GM23338 (cell line): ENCODE data around the gene KSR2. TPM values are rescaled to one million over a fixed set of nuclear protein-coding genes. Genes with fewer than 3 reads are reported as not detected.

Source experiments
- ATAC-seq: fragments of 200-7000 bp; cut with Tn5 transposase; 3 replicates; pipeline ENCODE4 v1.9.1; 2020
- DNase-seq: peaks from one replicate; pipeline ENCODE4 v3.0.0-alpha.2; 2015; ENCODE audit warnings: low spot score
- H2AFZ ChIP-seq: fragments of 200-600 bp; sonication (generic); 2 replicates; pipeline ENCODE4 v1.8.0; 2016; ENCODE audit warnings: antibody characterized with exemption, mild to moderate bottlenecking, moderate library complexity
- H3F3A ChIP-seq: fragments of 200-600 bp; sonication (generic); replicated peaks from 2 replicates; pipeline ENCODE4 v1.8.0; 2017; ENCODE audit warnings: antibody characterized with exemption, mixed run types, low read depth
- H3K27ac ChIP-seq: fragments of 200-600 bp; sonication (generic); 2 replicates; pipeline ENCODE4 v1.6.1; 2016; ENCODE audit warnings: low read depth
- H3K27me3 ChIP-seq: fragments of 200-600 bp; sonication (generic); 2 replicates; pipeline ENCODE4 v1.8.0; 2016; ENCODE audit warnings: mild to moderate bottlenecking, mixed run types, moderate library complexity; ENCODE audit not compliant: insufficient read depth
- H3K36me3 ChIP-seq: fragments of 200-600 bp; sonication (generic); 2 replicates; pipeline ENCODE4 v1.8.0; 2016; ENCODE audit warnings: mild to moderate bottlenecking; ENCODE audit not compliant: insufficient read depth
- H3K4me1 ChIP-seq: fragments of 200-600 bp; sonication (generic); 2 replicates; pipeline ENCODE4 v1.8.0; 2016; ENCODE audit warnings: mild to moderate bottlenecking, moderate library complexity; ENCODE audit not compliant: insufficient read depth
- H3K4me2 ChIP-seq: fragments of 200-600 bp; sonication (generic); 2 replicates; pipeline ENCODE4 v1.7.1; 2017; ENCODE audit warnings: mixed run types
- H3K4me3 ChIP-seq: fragments of 200-600 bp; sonication (generic); 2 replicates; pipeline ENCODE4 v1.6.1; 2016; ENCODE audit warnings: mixed run types
- H3K79me2 ChIP-seq: fragments of 200-600 bp; sonication (generic); replicated peaks from 2 replicates; pipeline ENCODE4 v1.8.0; 2017; ENCODE audit warnings: mild to moderate bottlenecking; ENCODE audit not compliant: insufficient read depth
- H3K9me2 ChIP-seq: fragments of 200-600 bp; sonication (generic); 2 replicates; pipeline ENCODE4 v1.8.0; 2017; ENCODE audit not compliant: insufficient read depth
- H4K20me1 ChIP-seq: fragments of 200-600 bp; sonication (generic); replicated peaks from 2 replicates; pipeline ENCODE4 v1.8.0; 2017; ENCODE audit warnings: mild to moderate bottlenecking; ENCODE audit not compliant: insufficient read depth
- H3K27ac Mint-ChIP-seq: 2 replicates; pipeline ENCODE4 v1.8.0; 2020; ENCODE audit warnings: inconsistent platforms, mild to moderate bottlenecking, moderate library complexity, mixed read lengths
- H3K27me3 Mint-ChIP-seq: 3 replicates; pipeline ENCODE4 v1.8.0; 2022; ENCODE audit warnings: low read depth, mild to moderate bottlenecking, moderate library complexity, mixed read lengths, inconsistent platforms; ENCODE audit not compliant: insufficient read depth, poor library complexity
- H3K36me3 Mint-ChIP-seq: 3 replicates; pipeline ENCODE4 v1.8.0; 2021; ENCODE audit warnings: low read depth, mild to moderate bottlenecking, inconsistent platforms, moderate library complexity, mixed read lengths
- H3K4me1 Mint-ChIP-seq: 3 replicates; pipeline ENCODE4 v1.8.0; 2020; ENCODE audit warnings: mild to moderate bottlenecking, inconsistent platforms, mixed read lengths
- H3K4me3 Mint-ChIP-seq: 3 replicates; pipeline ENCODE4 v1.8.0; 2021; ENCODE audit warnings: moderate library complexity, mild to moderate bottlenecking, inconsistent platforms, mixed read lengths
- H3K9me3 Mint-ChIP-seq: 3 replicates; pipeline ENCODE4 v1.8.0; 2020; ENCODE audit warnings: moderate library complexity, mild to moderate bottlenecking, inconsistent platforms, mixed read lengths
- CREB1 ChIP-seq: fragments of 250-450 bp; sonication (Bioruptor Pico); IDR thresholded peaks from 2 replicates; pipeline ENCODE4 v1.5.0; 2020; ENCODE audit warnings: low read depth, mild to moderate bottlenecking, moderate library complexity
- ETS1 ChIP-seq: IDR thresholded peaks from 2 replicates; pipeline ENCODE4 v1.6.1; 2016; ENCODE audit warnings: antibody characterized with exemption
- EZH2 ChIP-seq: fragments of 200-600 bp; sonication (generic); IDR thresholded peaks from one replicate; pipeline ENCODE4 v1.8.0; 2017; ENCODE audit warnings: antibody characterized with exemption, mild to moderate bottlenecking, low read depth; ENCODE audit not compliant: unreplicated experiment
- EZH2phosphoT487 ChIP-seq: fragments of 200-600 bp; sonication (generic); IDR thresholded peaks from one replicate; pipeline ENCODE4 v1.8.1; 2018; ENCODE audit warnings: antibody characterized with exemption; ENCODE audit not compliant: unreplicated experiment
- JUNB ChIP-seq: IDR thresholded peaks from one replicate; pipeline ENCODE4 v1.6.1; 2016; ENCODE audit warnings: antibody characterized with exemption; ENCODE audit not compliant: unreplicated experiment
- NANOG ChIP-seq: IDR thresholded peaks from 2 replicates; pipeline ENCODE4 v1.6.1; 2016; ENCODE audit warnings: antibody characterized with exemption, borderline replicate concordance
- POLR2AphosphoS5 ChIP-seq: IDR thresholded peaks from 2 replicates; pipeline ENCODE4 v1.6.1; 2016; ENCODE audit warnings: antibody characterized with exemption, low read depth
- REST ChIP-seq: IDR thresholded peaks from one replicate; pipeline ENCODE4 v1.6.1; 2018; ENCODE audit warnings: antibody characterized with exemption; ENCODE audit not compliant: unreplicated experiment
- STAT1 ChIP-seq: IDR thresholded peaks from one replicate; pipeline ENCODE4 v1.6.1; 2016; ENCODE audit warnings: antibody characterized with exemption; ENCODE audit not compliant: unreplicated experiment
- ZNF114 ChIP-seq: fragments of 250-450 bp; sonication (Bioruptor Pico); IDR thresholded peaks from 2 replicates; pipeline ENCODE4 v1.5.0; 2020; ENCODE audit warnings: mild to moderate bottlenecking, moderate library complexity
- ZNF331 ChIP-seq: fragments of 250-450 bp; sonication (Bioruptor Pico); IDR thresholded peaks from 2 replicates; pipeline ENCODE4 v1.5.0; 2020; ENCODE audit warnings: low read depth, mild to moderate bottlenecking, moderate library complexity
- polyA plus RNA-seq: library from polyadenylated mRNA; unstranded; fragments of >200 nt; fragmentation: Nextera tagmentation; extraction: Ambion mirVana; gene quantifications from 2 replicates; pipeline ENCODE4 v1.2.1, GENCODE V29; 2016
- total RNA-seq: library from RNA; depleted of rRNA; stranded (reverse); fragments of >200 nt; shearing (Covaris generic); gene quantifications from 2 replicates; pipeline ENCODE4 v1.2.3, GENCODE V29; 2014
- TF ChIP-seq, protein P1 (sequence below): fragments of 250-450 bp; sonication (Bioruptor Pico); IDR thresholded peaks from 2 replicates; pipeline ENCODE4 v1.5.0; 2020; ENCODE audit warnings: mild to moderate bottlenecking, moderate library complexity
- TF ChIP-seq, protein P2 (sequence below), 2 experiments: fragments of 200-600 bp in 1 of 2; sonication (generic) in 1 of 2; conservative IDR thresholded peaks; 2 replicates each; pipeline versions ENCODE4 v1.5.1 to v1.6.1; 2016 to 2017; ENCODE audit warnings: antibody characterized with exemption in 2 of 2, low read depth in 2 of 2, mild to moderate bottlenecking in 2 of 2, moderate library complexity in 1 of 2

The KSR2 gene
- total and polyA plus RNA-seq, 2 experiments from 2014 or later, result 1.1 to 2.7 TPM

GRCh38 chr12:117827660-117828059 is 141.1 kb downstream of the KSR2 start:
- H3K27me3 ChIP-seq, result no peaks in the 10 kb centered on the region
- H3K36me3 ChIP-seq, result no peaks in the 10 kb centered on the region; the same call in 1 of the 2 replicates
- ATAC-seq, result no peak
- no peak overlapping the region for H3K4me2 ChIP-seq
- H2AFZ ChIP-seq, result no peak overlapping the region
- no peak overlapping the region for H3K27ac ChIP-seq
- no peak overlapping the region for H3K27ac Mint-ChIP-seq
- no peaks in the 10 kb centered on the region for H3K4me1 ChIP-seq
- H3K36me3 Mint-ChIP-seq, result peaks cover 7% of the 10 kb centered on the region
- peaks cover 6% of the 10 kb centered on the region; the same call in 2 of the 3 replicates for H3K9me3 Mint-ChIP-seq
- no peaks in the 10 kb centered on the region for H3K9me2 ChIP-seq
- H3K27me3 Mint-ChIP-seq, result peaks cover 1% of the 10 kb centered on the region
- no peak overlapping the region for H3K4me3 Mint-ChIP-seq
- H3F3A ChIP-seq, result no peaks in the 10 kb centered on the region
- DNase-seq, result no peak
- TF ChIP-seq ZNF331 (no peak), ETS1 (no peak), NANOG (no peak), POLR2AphosphoS5 (no peak), REST (no peak), STAT1 (no peak), EZH2phosphoT487 (no peak), JUNB (no peak), CREB1 (CRISPR knock-in tag) (no peak), ZNF114 (CRISPR knock-in tag) (no peak), EZH2 (no peak)
- TF ChIP-seq, protein P1, sequence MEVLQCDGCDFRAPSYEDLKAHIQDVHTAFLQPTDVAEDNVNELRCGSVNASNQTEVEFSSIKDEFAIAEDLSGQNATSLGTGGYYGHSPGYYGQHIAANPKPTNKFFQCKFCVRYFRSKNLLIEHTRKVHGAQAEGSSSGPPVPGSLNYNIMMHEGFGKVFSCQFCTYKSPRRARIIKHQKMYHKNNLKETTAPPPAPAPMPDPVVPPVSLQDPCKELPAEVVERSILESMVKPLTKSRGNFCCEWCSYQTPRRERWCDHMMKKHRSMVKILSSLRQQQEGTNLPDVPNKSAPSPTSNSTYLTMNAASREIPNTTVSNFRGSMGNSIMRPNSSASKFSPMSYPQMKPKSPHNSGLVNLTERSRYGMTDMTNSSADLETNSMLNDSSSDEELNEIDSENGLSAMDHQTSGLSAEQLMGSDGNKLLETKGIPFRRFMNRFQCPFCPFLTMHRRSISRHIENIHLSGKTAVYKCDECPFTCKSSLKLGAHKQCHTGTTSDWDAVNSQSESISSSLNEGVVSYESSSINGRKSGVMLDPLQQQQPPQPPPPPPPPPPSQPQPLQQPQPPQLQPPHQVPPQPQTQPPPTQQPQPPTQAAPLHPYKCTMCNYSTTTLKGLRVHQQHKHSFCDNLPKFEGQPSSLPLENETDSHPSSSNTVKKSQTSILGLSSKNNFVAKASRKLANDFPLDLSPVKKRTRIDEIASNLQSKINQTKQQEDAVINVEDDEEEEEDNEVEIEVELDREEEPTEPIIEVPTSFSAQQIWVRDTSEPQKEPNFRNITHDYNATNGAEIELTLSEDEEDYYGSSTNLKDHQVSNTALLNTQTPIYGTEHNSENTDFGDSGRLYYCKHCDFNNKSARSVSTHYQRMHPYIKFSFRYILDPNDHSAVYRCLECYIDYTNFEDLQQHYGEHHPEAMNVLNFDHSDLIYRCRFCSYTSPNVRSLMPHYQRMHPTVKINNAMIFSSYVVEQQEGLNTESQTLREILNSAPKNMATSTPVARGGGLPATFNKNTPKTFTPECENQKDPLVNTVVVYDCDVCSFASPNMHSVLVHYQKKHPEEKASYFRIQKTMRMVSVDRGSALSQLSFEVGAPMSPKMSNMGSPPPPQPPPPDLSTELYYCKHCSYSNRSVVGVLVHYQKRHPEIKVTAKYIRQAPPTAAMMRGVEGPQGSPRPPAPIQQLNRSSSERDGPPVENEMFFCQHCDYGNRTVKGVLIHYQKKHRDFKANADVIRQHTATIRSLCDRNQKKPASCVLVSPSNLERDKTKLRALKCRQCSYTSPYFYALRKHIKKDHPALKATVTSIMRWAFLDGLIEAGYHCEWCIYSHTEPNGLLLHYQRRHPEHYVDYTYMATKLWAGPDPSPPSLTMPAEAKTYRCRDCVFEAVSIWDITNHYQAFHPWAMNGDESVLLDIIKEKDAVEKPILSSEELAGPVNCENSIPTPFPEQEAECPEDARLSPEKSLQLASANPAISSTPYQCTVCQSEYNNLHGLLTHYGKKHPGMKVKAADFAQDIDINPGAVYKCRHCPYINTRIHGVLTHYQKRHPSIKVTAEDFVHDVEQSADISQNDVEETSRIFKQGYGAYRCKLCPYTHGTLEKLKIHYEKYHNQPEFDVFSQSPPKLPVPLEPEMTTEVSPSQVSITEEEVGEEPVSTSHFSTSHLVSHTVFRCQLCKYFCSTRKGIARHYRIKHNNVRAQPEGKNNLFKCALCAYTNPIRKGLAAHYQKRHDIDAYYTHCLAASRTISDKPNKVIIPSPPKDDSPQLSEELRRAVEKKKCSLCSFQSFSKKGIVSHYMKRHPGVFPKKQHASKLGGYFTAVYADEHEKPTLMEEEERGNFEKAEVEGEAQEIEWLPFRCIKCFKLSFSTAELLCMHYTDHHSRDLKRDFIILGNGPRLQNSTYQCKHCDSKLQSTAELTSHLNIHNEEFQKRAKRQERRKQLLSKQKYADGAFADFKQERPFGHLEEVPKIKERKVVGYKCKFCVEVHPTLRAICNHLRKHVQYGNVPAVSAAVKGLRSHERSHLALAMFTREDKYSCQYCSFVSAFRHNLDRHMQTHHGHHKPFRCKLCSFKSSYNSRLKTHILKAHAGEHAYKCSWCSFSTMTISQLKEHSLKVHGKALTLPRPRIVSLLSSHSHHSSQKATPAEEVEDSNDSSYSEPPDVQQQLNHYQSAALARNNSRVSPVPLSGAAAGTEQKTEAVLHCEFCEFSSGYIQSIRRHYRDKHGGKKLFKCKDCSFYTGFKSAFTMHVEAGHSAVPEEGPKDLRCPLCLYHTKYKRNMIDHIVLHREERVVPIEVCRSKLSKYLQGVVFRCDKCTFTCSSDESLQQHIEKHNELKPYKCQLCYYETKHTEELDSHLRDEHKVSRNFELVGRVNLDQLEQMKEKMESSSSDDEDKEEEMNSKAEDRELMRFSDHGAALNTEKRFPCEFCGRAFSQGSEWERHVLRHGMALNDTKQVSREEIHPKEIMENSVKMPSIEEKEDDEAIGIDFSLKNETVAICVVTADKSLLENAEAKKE (CRISPR knock-in tag), result no peak
- TF ChIP-seq, protein P2, sequence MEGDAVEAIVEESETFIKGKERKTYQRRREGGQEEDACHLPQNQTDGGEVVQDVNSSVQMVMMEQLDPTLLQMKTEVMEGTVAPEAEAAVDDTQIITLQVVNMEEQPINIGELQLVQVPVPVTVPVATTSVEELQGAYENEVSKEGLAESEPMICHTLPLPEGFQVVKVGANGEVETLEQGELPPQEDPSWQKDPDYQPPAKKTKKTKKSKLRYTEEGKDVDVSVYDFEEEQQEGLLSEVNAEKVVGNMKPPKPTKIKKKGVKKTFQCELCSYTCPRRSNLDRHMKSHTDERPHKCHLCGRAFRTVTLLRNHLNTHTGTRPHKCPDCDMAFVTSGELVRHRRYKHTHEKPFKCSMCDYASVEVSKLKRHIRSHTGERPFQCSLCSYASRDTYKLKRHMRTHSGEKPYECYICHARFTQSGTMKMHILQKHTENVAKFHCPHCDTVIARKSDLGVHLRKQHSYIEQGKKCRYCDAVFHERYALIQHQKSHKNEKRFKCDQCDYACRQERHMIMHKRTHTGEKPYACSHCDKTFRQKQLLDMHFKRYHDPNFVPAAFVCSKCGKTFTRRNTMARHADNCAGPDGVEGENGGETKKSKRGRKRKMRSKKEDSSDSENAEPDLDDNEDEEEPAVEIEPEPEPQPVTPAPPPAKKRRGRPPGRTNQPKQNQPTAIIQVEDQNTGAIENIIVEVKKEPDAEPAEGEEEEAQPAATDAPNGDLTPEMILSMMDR (conservative IDR thresholded peaks at IDR 0.05; ENCODE audit: low read depth in 2 of 2), result no peak
- no peak overlapping the region for H3K4me3 ChIP-seq
- H4K20me1 ChIP-seq, result no peaks in the 10 kb centered on the region
- H3K79me2 ChIP-seq, result no peaks in the 10 kb centered on the region
- peaks cover 5% of the 10 kb centered on the region for H3K4me1 Mint-ChIP-seq
